ENCODE measurements around the gene GOT2. TPM values are rescaled to one million over a fixed set of nuclear protein-coding genes. Genes with fewer than 3 reads are reported as not detected.

GOT2 gene
- total and polyA plus RNA-seq, 2 of the 8 experiments (the other 6 are each of a cell fraction or from before 2014, with no cell fraction given) = 62.9 to 223 TPM

- TF ChIP-seq CHD7 (IDR thresholded peaks at IDR 0.05; ENCODE audit: insufficient replicate concordance, low read length) = no peak
- no peak for TF ChIP-seq JUND (IDR thresholded peaks at IDR 0.05; ENCODE audit: low read length)
- TF ChIP-seq CBX8 (IDR thresholded peaks at IDR 0.05; ENCODE audit: borderline replicate concordance, low read depth, low read length) = no peak
These were observed 19.6 kb upstream of the GOT2 start (continued) for GRCh38 chr16:58753711-58754134.
